ENCODE data around the gene CCDC141.
"Not testable (repeated sequence)": the region's sequence is repeated elsewhere in the genome, so short reads cannot be mapped to it uniquely, and the experiment has no call there.

The CCDC141 gene

GRCh38 chr2:179049546-179050311 is at the start of gene CCDC141:
Gene CCDC141, minus strand, starts transcription at chr2:179050137. Its CDS starts 196 bp downstream, at chr2:179049941.
- Histone ChIP-seq H3K9me3 (ENCODE audit: control insufficient read depth, insufficient read depth, low read length) (no peaks in the 10 kb centered on the region), H3K4me1 (ENCODE audit: insufficient read depth, low read length) (peaks cover 41% of the 10 kb centered on the region), H3K9ac (ENCODE audit: low read depth, low read length) (peak within 1 kb of the TSS; percentile 22)

GRCh38 chr2:179098080-179098689 is 48.2 kb upstream of the CCDC141 start:
- Histone ChIP-seq H3K9ac (ENCODE audit: low read depth, low read length) (no peak overlapping the region), H3K4me1 (ENCODE audit: insufficient read depth, low read length) (no peaks in the 10 kb centered on the region), H3K36me3 (ENCODE audit: insufficient read depth, low read length) (no peaks in the 10 kb centered on the region), H3K9me3 (ENCODE audit: control insufficient read depth, insufficient read depth, low read length) (no peaks in the 10 kb centered on the region)

More at GRCh38 chr2:179049546-179050311, at the start of gene CCDC141:
- peaks cover 9% of the 10 kb centered on the region for H3K36me3 ChIP-seq (ENCODE audit: insufficient read depth, low read length)

GRCh38 chr2:179097131-179097530 is 47.2 kb upstream of the CCDC141 start:
- no peaks in the 10 kb centered on the region for H3K36me3 ChIP-seq (ENCODE audit: insufficient read depth, low read length)
- H3K9ac ChIP-seq (ENCODE audit: low read depth, low read length), result no peak overlapping the region
- H3K9me3 ChIP-seq (ENCODE audit: control insufficient read depth, insufficient read depth, low read length), result no peaks in the 10 kb centered on the region
- no peaks in the 10 kb centered on the region for H3K4me1 ChIP-seq (ENCODE audit: insufficient read depth, low read length)

- no peaks in the 10 kb centered on the region for H3K9me3 ChIP-seq (ENCODE audit: control insufficient read depth, insufficient read depth, low read length)
- no peaks in the 10 kb centered on the region for H3K4me1 ChIP-seq (ENCODE audit: insufficient read depth, low read length)
- H3K9ac ChIP-seq (ENCODE audit: low read depth, low read length), result no peak overlapping the region
- H3K36me3 ChIP-seq (ENCODE audit: insufficient read depth, low read length), result no peaks in the 10 kb centered on the region
Measured at GRCh38 chr2:179096090-179096489, 46.2 kb upstream of the CCDC141 start.

DNA sequence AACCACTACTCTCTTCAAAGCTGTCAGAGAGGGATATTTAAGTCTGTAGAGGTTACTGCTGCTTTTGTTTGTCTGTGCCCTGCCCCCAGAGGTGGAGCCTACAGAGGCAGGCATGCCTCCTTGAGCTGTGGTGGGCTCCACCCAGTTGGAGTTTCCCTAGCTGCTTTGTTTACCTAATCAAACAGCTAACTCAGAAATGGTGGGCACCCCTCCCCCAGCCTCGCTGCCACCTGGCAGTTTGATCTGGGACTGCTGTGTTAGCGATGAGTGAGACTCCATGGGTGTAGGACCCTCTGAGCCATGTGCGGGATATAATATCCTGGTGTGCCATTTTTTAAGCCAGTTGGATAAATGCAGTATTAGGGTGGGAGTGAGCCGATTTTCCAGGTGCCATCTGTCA is 43.0 kb upstream of the CCDC141 start:
- not testable (repeated sequence) for H3K36me3 ChIP-seq (ENCODE audit: insufficient read depth, low read length); H3K4me1 ChIP-seq (ENCODE audit: insufficient read depth, low read length); H3K9ac ChIP-seq (ENCODE audit: low read depth, low read length); H3K9me3 ChIP-seq (ENCODE audit: control insufficient read depth, insufficient read depth, low read length)

- Histone ChIP-seq H3K9ac (ENCODE audit: low read depth, low read length) (no peak overlapping the region), H3K9me3 (ENCODE audit: control insufficient read depth, insufficient read depth, low read length) (no peaks in the 10 kb centered on the region), H3K36me3 (ENCODE audit: insufficient read depth, low read length) (no peaks in the 10 kb centered on the region), H3K4me1 (ENCODE audit: insufficient read depth, low read length) (no peaks in the 10 kb centered on the region)
Measured at GRCh38 chr2:179082697-179083096, 32.8 kb upstream of the CCDC141 start.

GRCh38 chr2:179081954-179082353 is 32.0 kb upstream of the CCDC141 start:
- Histone ChIP-seq H3K36me3 (ENCODE audit: insufficient read depth, low read length) (no peaks in the 10 kb centered on the region), H3K9me3 (ENCODE audit: control insufficient read depth, insufficient read depth, low read length) (no peaks in the 10 kb centered on the region)

GRCh38 chr2:179072527-179072926 is 22.6 kb upstream of the CCDC141 start:
- Histone ChIP-seq H3K4me1 (ENCODE audit: insufficient read depth, low read length) (no peaks in the 10 kb centered on the region), H3K9ac (ENCODE audit: low read depth, low read length) (no peak overlapping the region), H3K9me3 (ENCODE audit: control insufficient read depth, insufficient read depth, low read length) (peaks cover 4% of the 10 kb centered on the region), H3K36me3 (ENCODE audit: insufficient read depth, low read length) (no peaks in the 10 kb centered on the region)

More at GRCh38 chr2:179081954-179082353, 32.0 kb upstream of the CCDC141 start:
- no peaks in the 10 kb centered on the region for H3K4me1 ChIP-seq (ENCODE audit: insufficient read depth, low read length)
- no peak overlapping the region for H3K9ac ChIP-seq (ENCODE audit: low read depth, low read length)

DNA sequence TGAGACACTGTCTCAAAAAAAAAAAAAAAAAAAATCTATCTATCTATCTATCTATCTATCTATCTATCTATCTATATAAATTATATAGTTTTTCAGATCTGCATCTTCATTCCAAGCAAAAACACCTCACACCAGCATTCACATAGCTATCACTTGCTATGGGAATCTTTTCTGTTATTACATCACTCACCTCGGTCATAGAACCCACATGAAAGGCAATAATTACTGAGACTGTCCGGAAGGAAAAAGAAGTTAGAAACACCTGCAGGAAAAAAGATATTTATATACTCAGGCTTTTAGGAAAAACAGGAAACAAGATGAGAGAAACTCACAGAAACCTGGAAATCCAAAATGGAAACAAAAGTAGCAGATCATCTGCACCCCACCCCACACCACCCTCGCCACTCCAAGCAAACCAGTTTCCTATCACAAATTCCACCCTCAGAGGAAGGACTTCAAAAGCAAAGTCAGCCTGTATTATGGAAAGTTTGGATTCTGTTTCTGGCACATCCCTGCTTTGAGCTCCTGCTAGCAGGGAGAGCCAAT is 21.9 kb upstream of the CCDC141 start:
- Histone ChIP-seq H3K36me3 (ENCODE audit: insufficient read depth, low read length) (no peaks in the 10 kb centered on the region), H3K9me3 (ENCODE audit: control insufficient read depth, insufficient read depth, low read length) (peaks cover 9% of the 10 kb centered on the region), H3K4me1 (ENCODE audit: insufficient read depth, low read length) (no peaks in the 10 kb centered on the region), H3K9ac (ENCODE audit: low read depth, low read length) (no peak overlapping the region)

DNA sequence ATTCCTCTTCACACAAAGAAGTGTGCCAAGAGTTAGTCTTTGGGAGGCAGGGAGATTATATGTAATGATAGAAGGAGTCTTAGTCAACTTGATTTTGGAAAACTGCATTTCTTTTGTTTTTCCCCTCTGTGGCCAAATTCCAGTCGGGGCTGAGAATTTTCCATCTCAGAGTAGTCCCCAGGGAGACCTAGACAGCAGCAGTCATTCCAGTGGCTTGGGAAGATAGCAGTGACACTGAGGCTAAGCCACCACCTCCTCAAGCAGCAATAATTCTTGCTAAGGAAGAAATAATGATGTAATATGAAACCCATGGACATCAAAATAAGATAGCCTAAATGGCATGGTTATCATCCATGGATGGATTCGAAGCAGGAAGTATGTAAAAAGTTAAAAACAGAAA is 21.0 kb upstream of the CCDC141 start:
- no peaks in the 10 kb centered on the region for H3K4me1 ChIP-seq (ENCODE audit: insufficient read depth, low read length)
- H3K9me3 ChIP-seq (ENCODE audit: control insufficient read depth, insufficient read depth, low read length), result peaks cover 9% of the 10 kb centered on the region
- H3K9ac ChIP-seq (ENCODE audit: low read depth, low read length), result no peak overlapping the region
- H3K36me3 ChIP-seq (ENCODE audit: insufficient read depth, low read length), result no peaks in the 10 kb centered on the region

DNA sequence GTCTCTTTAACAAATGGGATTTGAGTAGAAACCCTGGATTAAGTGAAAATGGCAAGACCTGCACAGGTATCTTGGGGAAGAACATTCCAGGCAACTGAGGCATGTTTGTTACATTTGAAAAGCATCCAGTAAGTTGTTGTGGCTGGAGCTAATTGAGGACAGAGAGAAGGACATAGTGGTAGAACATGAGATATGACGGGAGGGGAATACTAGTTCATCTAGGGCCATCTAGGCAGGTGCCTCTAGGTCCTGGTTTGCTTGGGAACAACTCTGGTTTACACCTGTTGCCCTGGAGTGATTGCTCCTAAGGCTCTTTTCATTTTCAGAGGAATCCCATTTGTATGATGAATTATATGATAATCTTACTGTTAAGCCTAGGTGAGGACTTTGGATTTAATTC is 19.7 kb upstream of the CCDC141 start:
- Histone ChIP-seq H3K9me3 (ENCODE audit: control insufficient read depth, insufficient read depth, low read length) (peaks cover 9% of the 10 kb centered on the region), H3K9ac (ENCODE audit: low read depth, low read length) (no peak overlapping the region)

GRCh38 chr2:179068991-179069643 is 19.2 kb upstream of the CCDC141 start:
- Histone ChIP-seq H3K36me3 (ENCODE audit: insufficient read depth, low read length) (no peaks in the 10 kb centered on the region), H3K9me3 (ENCODE audit: control insufficient read depth, insufficient read depth, low read length) (peaks cover 9% of the 10 kb centered on the region), H3K4me1 (ENCODE audit: insufficient read depth, low read length) (no peaks in the 10 kb centered on the region), H3K9ac (ENCODE audit: low read depth, low read length) (no peak overlapping the region)

More for the DNA sequence above, 19.7 kb upstream of the CCDC141 start:
- Histone ChIP-seq H3K36me3 (ENCODE audit: insufficient read depth, low read length) (no peaks in the 10 kb centered on the region), H3K4me1 (ENCODE audit: insufficient read depth, low read length) (no peaks in the 10 kb centered on the region)

- H3K9ac ChIP-seq (ENCODE audit: low read depth, low read length), result no peak overlapping the region
Measured at GRCh38 chr2:179059026-179059700, 9.2 kb upstream of the CCDC141 start.

GRCh38 chr2:179057737-179058136 is 7.8 kb upstream of the CCDC141 start:
- peaks cover 13% of the 10 kb centered on the region for H3K4me1 ChIP-seq (ENCODE audit: insufficient read depth, low read length)
- no peak overlapping the region for H3K9ac ChIP-seq (ENCODE audit: low read depth, low read length)
- H3K9me3 ChIP-seq (ENCODE audit: control insufficient read depth, insufficient read depth, low read length), result no peaks in the 10 kb centered on the region
- H3K36me3 ChIP-seq (ENCODE audit: insufficient read depth, low read length), result no peaks in the 10 kb centered on the region

More at GRCh38 chr2:179059026-179059700, 9.2 kb upstream of the CCDC141 start:
- no peaks in the 10 kb centered on the region for H3K9me3 ChIP-seq (ENCODE audit: control insufficient read depth, insufficient read depth, low read length)
- no peaks in the 10 kb centered on the region for H3K36me3 ChIP-seq (ENCODE audit: insufficient read depth, low read length)
- peaks cover 13% of the 10 kb centered on the region for H3K4me1 ChIP-seq (ENCODE audit: insufficient read depth, low read length)
